K562 (cell line): ENCODE data around the gene UBE2R2. TPM values are rescaled to one million over a fixed set of nuclear protein-coding genes. Genes with fewer than 3 reads are reported as not detected.
A peak's percentile ranks its signal among the peaks of the same experiment; 100 is the strongest.
"Not testable (repeated sequence)": the region's sequence is repeated elsewhere in the genome, so short reads cannot be mapped to it uniquely, and the experiment has no call there.

Experiments
- ATAC-seq: fragments of 200-7000 bp; cut with Tn5 transposase; 3 replicates; pipeline ENCODE4 v1.9.1; 2020; ENCODE audit warnings: moderate library complexity
- BruUV-seq: library from RNA; stranded (reverse); fragments of 400-500 nt; replicated peaks from 2 replicates; lab custom pipeline; 2021; lab: Mats Ljungman, UMichigan
- CTCF ChIA-PET: fragments of 300-600 bp; formaldehyde crosslinking; extraction: SDS; loops from one replicate; lab custom pipeline; 2021; ENCODE audit warnings: low intra/inter-chr PET ratio; lab: Yijun Ruan, JAX
- POLR2A ChIA-PET: fragments of 300-600, 350-650 bp; sonication (Branson Sonifier 250); formaldehyde crosslinking; extraction: SDS; loops from one replicate; lab custom pipeline; 2021; ENCODE audit warnings: antibody characterized with exemption, inconsistent platforms; lab: Yijun Ruan, JAX
- DNase-seq, 4 experiments: peaks; one replicate each; pipeline versions ENCODE4 v3.0.0 to v3.0.0-alpha.2; 2011 to 2018; ENCODE audit warnings: low spot score in 3 of 4, mixed read lengths in 3 of 4; ENCODE audit errors: extremely low read depth in 1 of 4
- FAIRE-seq: peaks from 2 replicates; lab custom pipeline; 2011; peaks lifted over from hg19 to GRCh38; lab: Jason Lieb, UNC
- H2AFZ ChIP-seq: 2 replicates; pipeline ENCODE4 v1.6.0; 2011; ENCODE audit warnings: low read depth, low read length, control low read depth, inconsistent platforms
- H3K27ac ChIP-seq: fragments of 200-600 bp; 3 replicates; pipeline ENCODE4 v1.8.0; 2011; ENCODE audit warnings: low read depth, mild to moderate bottlenecking, control low read depth, inconsistent platforms, low read length, moderate library complexity, mixed read lengths; ENCODE audit errors: extremely low read depth
- H3K27me3 ChIP-seq, 2 experiments: fragments of 300-600 bp in 1 of 2; 2 replicates in 1 of 2; 3 replicates in 1 of 2; pipeline versions ENCODE4 v1.6.0 to v1.8.0; 2011; ENCODE audit warnings: inconsistent platforms in 2 of 2, low read length in 2 of 2, mild to moderate bottlenecking in 1 of 2, mixed read lengths in 1 of 2, moderate library complexity in 1 of 2; ENCODE audit not compliant: control insufficient read depth in 2 of 2, insufficient read depth in 2 of 2
- H3K36me3 ChIP-seq: fragments of 300-600 bp; 3 replicates; pipeline ENCODE4 v1.8.0; 2011; ENCODE audit warnings: mild to moderate bottlenecking, low read length, inconsistent platforms; ENCODE audit not compliant: control insufficient read depth, insufficient read depth
- H3K4me1 ChIP-seq, 2 experiments: fragments of 200-600 bp in 1 of 2; replicated peaks in 1 of 2; 2 replicates in 1 of 2; 3 replicates in 1 of 2; pipeline versions ENCODE4 v1.5.1 to v1.8.0; 2011; ENCODE audit warnings: inconsistent platforms in 2 of 2, low read length in 2 of 2, mild to moderate bottlenecking in 1 of 2, mixed read lengths in 1 of 2, moderate library complexity in 1 of 2; ENCODE audit not compliant: control insufficient read depth in 2 of 2, insufficient read depth in 2 of 2
- H3K4me2 ChIP-seq: 2 replicates; pipeline ENCODE4 v1.6.1; 2011; ENCODE audit warnings: low read length, control low read depth, inconsistent platforms, mixed read lengths; ENCODE audit not compliant: insufficient read depth
- H3K4me3 ChIP-seq: fragments of 200-600 bp; sonication (generic), shearing (Covaris generic); 2 replicates; pipeline ENCODE4 v1.5.1; 2016; ENCODE audit warnings: control low read depth, inconsistent platforms
- H3K79me2 ChIP-seq: fragments of 200-600 bp; 3 replicates; pipeline ENCODE4 v1.8.0; 2011; ENCODE audit warnings: low read length, inconsistent platforms; ENCODE audit not compliant: control insufficient read depth, insufficient read depth
- H3K9ac ChIP-seq, 2 experiments: 2 replicates each; pipeline versions ENCODE4 v1.6.0 to v1.6.1; 2011; ENCODE audit warnings: low read depth in 2 of 2, low read length in 2 of 2, control low read depth in 1 of 2, inconsistent platforms in 1 of 2, mild to moderate bottlenecking in 1 of 2, mixed read lengths in 1 of 2; ENCODE audit not compliant: insufficient read depth in 1 of 2
- H3K9me1 ChIP-seq: one replicate; pipeline ENCODE4 v1.6.0; 2011; ENCODE audit warnings: inconsistent platforms, mild to moderate bottlenecking, low read length, moderate library complexity; ENCODE audit not compliant: control insufficient read depth, insufficient read depth
- H3K9me3 ChIP-seq: replicated peaks from 2 replicates; pipeline ENCODE4 v1.5.1; 2011; ENCODE audit warnings: low read depth, low read length, inconsistent platforms; ENCODE audit not compliant: control insufficient read depth, insufficient read depth
- H4K20me1 ChIP-seq: replicated peaks from 2 replicates; pipeline ENCODE4 v1.6.1; 2011; ENCODE audit warnings: low read length, inconsistent platforms, mixed read lengths; ENCODE audit not compliant: control insufficient read depth, insufficient read depth
- CEBPG ChIP-seq, 3 experiments: fragments of 200-800 bp in 1 of 3; sonication (Bioruptor generic) in 1 of 3; sonication (generic) in 1 of 3; formaldehyde crosslinking in 1 of 3; IDR thresholded peaks in 2 of 3; conservative IDR thresholded peaks in 1 of 3; 2 replicates each; pipeline versions ENCODE4 v1.6.1 to v1.8.0; 2016 to 2022; ENCODE audit warnings: missing compliant biosample characterization in 2 of 3, missing genetic modification characterization in 2 of 3, mild to moderate bottlenecking in 1 of 3, missing genetic modification reagents in 1 of 3
- GATAD2B ChIP-seq: fragments of 450-650 bp; IDR thresholded peaks from 2 replicates; pipeline ENCODE4 v1.6.1; 2017; ENCODE audit warnings: mild to moderate bottlenecking, borderline replicate concordance
- ZNF316 ChIP-seq: fragments of 450-650 bp; IDR thresholded peaks from 2 replicates; pipeline ENCODE4 v1.6.1; 2016
- WGBS: fragments of 100-300 bp; shearing (Covaris generic); methylation state at CpG from one replicate; pipeline ENCODE4 v1.1.6; 2016; ENCODE audit warnings: low coverage, mixed read lengths; ENCODE audit not compliant: insufficient coverage; ENCODE audit errors: missing lambda C conversion rate; 5-methylcytosine and 5-hydroxymethylcytosine counted together
- in situ Hi-C: fragments of 300-500 bp; cut with MboI; formaldehyde crosslinking; loops from 4 replicates; pipeline ENCODE4 v1.15.0; 2018; ENCODE audit warnings: inconsistent platforms, mixed read lengths
- intact Hi-C: fragments of 100-400 bp; cut with micrococcal nuclease; formaldehyde crosslinking; loops from 2 replicates; pipeline ENCODE4 v1.14.2; 2022
- polyA plus RNA-seq, 8 experiments: library from polyadenylated mRNA; depleted of rRNA in 4 of 8; stranded (reverse) in 5 of 8; unstranded in 3 of 8; fragments of >200 nt; fragmentation: Nextera tagmentation in 2 of 8; fragmentation: Illumina TruSeq in 1 of 8; extraction: Ambion mirVana in 2 of 8; extraction: Trizol in 1 of 8; gene quantifications; 2 replicates each; pipeline versions ENCODE4 v1.2.1 to v1.2.3, GENCODE V29; 2011 to 2014; ENCODE audit warnings: inconsistent platforms in 1 of 8, missing spikeins in 1 of 8
- total RNA-seq, 7 experiments: library from RNA; depleted of rRNA in 6 of 7; stranded (reverse); fragments of >200 nt in 6 of 7; fragmentation: Illumina TruSeq in 2 of 7; extraction: Trizol in 2 of 7; gene quantifications; 2 replicates each; pipeline versions ENCODE4 v1.2.1 to v1.2.3, GENCODE V29; 2011 to 2021; ENCODE audit warnings: low replicate concordance in 1 of 7
- TF ChIP-seq, protein P1 (sequence below): IDR thresholded peaks from 2 replicates; pipeline ENCODE4 v1.6.1; 2014; ENCODE audit warnings: antibody characterized with exemption
- TF ChIP-seq, protein P2 (sequence below): sonication (generic); IDR thresholded peaks from 2 replicates; pipeline ENCODE4 v1.6.1; 2016
- TF ChIP-seq, protein P3 (sequence below), 2 experiments: fragments of 450-650 bp; IDR thresholded peaks; 2 replicates each; pipeline ENCODE4 v1.6.1; 2016

UBE2R2 gene
- total and polyA plus RNA-seq, 9 of the 15 experiments (the other 6 are each of a cell fraction or from before 2014, with no cell fraction given), result 7.8 to 26.2 (median 11.8) TPM

DNA sequence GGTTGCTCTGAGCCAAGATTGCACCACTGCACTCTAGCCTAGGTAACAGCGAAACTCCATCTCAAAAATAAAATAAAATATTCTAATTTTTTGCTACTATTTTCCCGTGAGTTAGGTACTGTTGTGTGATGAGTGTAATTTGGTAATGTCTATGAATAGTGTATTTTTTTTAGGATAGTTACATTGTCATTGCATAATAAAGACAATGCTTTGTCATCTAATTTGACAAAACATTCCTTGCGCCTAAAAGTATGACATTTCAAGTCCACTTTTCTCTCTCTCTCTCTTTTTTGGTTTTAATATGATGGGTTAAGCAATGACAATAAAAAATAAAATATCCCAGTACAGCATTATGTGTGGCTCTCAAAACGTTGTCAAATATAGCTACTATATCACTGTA, 29.3 kb downstream of the UBE2R2 start:
- CTCF ChIA-PET, result no interaction called here

DNA sequence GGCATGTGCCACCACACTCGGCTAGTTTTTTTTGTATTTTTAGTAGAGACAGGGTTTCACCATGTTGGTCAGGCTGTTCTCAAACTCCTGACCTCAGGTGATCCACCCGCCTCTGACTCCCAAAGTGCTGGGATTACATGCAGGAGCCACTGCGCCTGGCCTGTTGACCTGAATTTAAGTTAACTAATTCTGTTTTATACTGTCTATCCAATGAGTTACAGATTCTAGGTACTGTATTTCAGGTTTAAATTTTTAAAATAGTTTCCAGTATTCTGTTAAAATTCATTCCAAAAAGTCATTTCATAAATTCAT, 30.9 kb downstream of the UBE2R2 start:
- H4K20me1 ChIP-seq, ATAC-seq, H3K27ac ChIP-seq, FAIRE-seq, H3K27me3 ChIP-seq, H3K4me2 ChIP-seq, H3K9me3 ChIP-seq, H3K36me3 ChIP-seq, in situ Hi-C loops, DNase-seq, H3K9me1 ChIP-seq, BruUV-seq, CTCF ChIA-PET, intact Hi-C loops, H3K9ac ChIP-seq, H3K4me3 ChIP-seq, H3K4me1 ChIP-seq, H2AFZ ChIP-seq: not testable (repeated sequence)
- WGBS, result 67% methylated on average over 3 of the region's 3 CpGs
- POLR2A ChIA-PET, result interaction anchor here (0.6 to 1.3 kb wide), 6 partner anchors 10 to 260 kb away, joined by 3 to 5 read pairs (median 4); no protein-coding TSS in a partner anchor
- H3K79me2 ChIP-seq, result peaks cover 82% of the 10 kb centered on the region

More for the DNA sequence above, 29.3 kb downstream of the UBE2R2 start:
- BruUV-seq, result no TSS peak
- Histone ChIP-seq H3K9me1 (no peaks in the 10 kb centered on the region), H3K4me1 (peaks cover 0 to 6% of the 10 kb centered on the region in 2 experiments; a peak in 2 of 5 replicates), H3K4me3 (no peak overlapping the region), H2AFZ (no peak overlapping the region), H3K36me3 (no peaks in the 10 kb centered on the region), H3K9me3 (no peaks in the 10 kb centered on the region), H3K27ac (no peak overlapping the region), H3K4me2 (no peak overlapping the region), H3K79me2 (peaks cover 82% of the 10 kb centered on the region), H3K9ac (no peak overlapping the region), H3K27me3 (no peaks in the 10 kb centered on the region), H4K20me1 (no peaks in the 10 kb centered on the region)
- 69% methylated on average over 4 of the region's 4 CpGs for WGBS
- intact Hi-C loops (no loop called here), in situ Hi-C loops (no loop called here)
- no peak for DNase-seq
- TF ChIP-seq, protein P1, sequence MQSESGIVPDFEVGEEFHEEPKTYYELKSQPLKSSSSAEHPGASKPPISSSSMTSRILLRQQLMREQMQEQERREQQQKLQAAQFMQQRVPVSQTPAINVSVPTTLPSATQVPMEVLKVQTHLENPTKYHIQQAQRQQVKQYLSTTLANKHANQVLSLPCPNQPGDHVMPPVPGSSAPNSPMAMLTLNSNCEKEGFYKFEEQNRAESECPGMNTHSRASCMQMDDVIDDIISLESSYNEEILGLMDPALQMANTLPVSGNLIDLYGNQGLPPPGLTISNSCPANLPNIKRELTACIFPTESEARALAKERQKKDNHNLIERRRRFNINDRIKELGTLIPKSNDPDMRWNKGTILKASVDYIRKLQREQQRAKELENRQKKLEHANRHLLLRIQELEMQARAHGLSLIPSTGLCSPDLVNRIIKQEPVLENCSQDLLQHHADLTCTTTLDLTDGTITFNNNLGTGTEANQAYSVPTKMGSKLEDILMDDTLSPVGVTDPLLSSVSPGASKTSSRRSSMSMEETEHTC, result no peak
- TF ChIP-seq GATAD2B (no peak), ZNF316 (0 out of 2 replicates have a peak, but pooled peaks have one; percentile 10), CEBPG (CRISPR knock-in tag; IDR thresholded peaks at IDR 0.05) (no peak), CEBPG (tag; conservative IDR thresholded peaks at IDR 0.05 in 1 of 2, IDR thresholded peaks at IDR 0.05 in 1 of 2) (0 out of 4 replicates have a peak, but pooled peaks of 1 of the 2 experiments have one; percentile 30)
- TF ChIP-seq, protein P2, sequence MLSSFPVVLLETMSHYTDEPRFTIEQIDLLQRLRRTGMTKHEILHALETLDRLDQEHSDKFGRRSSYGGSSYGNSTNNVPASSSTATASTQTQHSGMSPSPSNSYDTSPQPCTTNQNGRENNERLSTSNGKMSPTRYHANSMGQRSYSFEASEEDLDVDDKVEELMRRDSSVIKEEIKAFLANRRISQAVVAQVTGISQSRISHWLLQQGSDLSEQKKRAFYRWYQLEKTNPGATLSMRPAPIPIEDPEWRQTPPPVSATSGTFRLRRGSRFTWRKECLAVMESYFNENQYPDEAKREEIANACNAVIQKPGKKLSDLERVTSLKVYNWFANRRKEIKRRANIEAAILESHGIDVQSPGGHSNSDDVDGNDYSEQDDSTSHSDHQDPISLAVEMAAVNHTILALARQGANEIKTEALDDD, result no peak
- TF ChIP-seq, protein P3, sequence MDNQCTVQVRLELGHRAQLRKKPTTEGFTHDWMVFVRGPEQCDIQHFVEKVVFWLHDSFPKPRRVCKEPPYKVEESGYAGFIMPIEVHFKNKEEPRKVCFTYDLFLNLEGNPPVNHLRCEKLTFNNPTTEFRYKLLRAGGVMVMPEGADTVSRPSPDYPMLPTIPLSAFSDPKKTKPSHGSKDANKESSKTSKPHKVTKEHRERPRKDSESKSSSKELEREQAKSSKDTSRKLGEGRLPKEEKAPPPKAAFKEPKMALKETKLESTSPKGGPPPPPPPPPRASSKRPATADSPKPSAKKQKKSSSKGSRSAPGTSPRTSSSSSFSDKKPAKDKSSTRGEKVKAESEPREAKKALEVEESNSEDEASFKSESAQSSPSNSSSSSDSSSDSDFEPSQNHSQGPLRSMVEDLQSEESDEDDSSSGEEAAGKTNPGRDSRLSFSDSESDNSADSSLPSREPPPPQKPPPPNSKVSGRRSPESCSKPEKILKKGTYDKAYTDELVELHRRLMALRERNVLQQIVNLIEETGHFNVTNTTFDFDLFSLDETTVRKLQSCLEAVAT (IDR thresholded peaks at IDR 0.05), result no peak
- POLR2A ChIA-PET, result no interaction called here
- no peak for FAIRE-seq
- no peak for ATAC-seq
